Left cardiac atrium (tissue), 4 donors: Measurements from ENCODE around the gene SEPSECS. TPM values are rescaled to one million over a fixed set of nuclear protein-coding genes. Genes with fewer than 3 reads are reported as not detected.

Source experiments
- ATAC-seq, 2 donors: fragments of 200-7000 bp; cut with Tn5 transposase; one replicate each; pipeline ENCODE4 v1.9.1; 2020; ENCODE audit warnings: mild to moderate bottlenecking in 2 of 2, moderate library complexity in 2 of 2
- DNase-seq: peaks from one replicate; pipeline ENCODE4 v3.0.0-alpha.2; 2020
- intact Hi-C, 2 donors: fragments of 100-400 bp; cut with DNase I; formaldehyde crosslinking; loops; one replicate each; pipeline versions ENCODE4 v1.14.1 to v1.15.1; 2022 to 2023
- long read RNA-seq: library from polyadenylated mRNA; unstranded; transcript quantifications from one replicate; pipeline ENCODE4 v2.0.0, GENCODE V29; 2021
- total RNA-seq, 2 donors: library from RNA; stranded (reverse); fragmentation: NEBNext Ultra II Directional; extraction: Animal tissue kit (Norgen Biotek cat#: 25700); gene quantifications; one replicate each; pipeline ENCODE4 v1.2.1, GENCODE V29; 2021
- donor health status: DM: no; HTN: yes; CAD: no.
- donor health status: DM: no; HTN: yes; CAD: no; lungs with severe emphysema.
- donor health status: DM: yes; HTN: yes; CAD: no.
- donor health status: Dilated cardiomyopathy.

SEPSECS gene
- 1 to 10 TPM; 3.5 to 4.4 TPM for total RNA-seq
- long read RNA-seq, full-length matches to known transcripts, result 5 of 6 reads
- long read RNA-seq, partial matches to known transcripts, result 0 of 6 reads
- long read RNA-seq, other reads (novel, unspliced or antisense), result 1 of 6 reads

GRCh38 chr4:25159837-25160713 lies at the start of gene SEPSECS:
TSS of gene SEPSECS (minus strand) at chr4:25160449. CDS start at chr4:25160369, 80 bp downstream.
- DNase-seq (peak; percentile 99), ATAC-seq (peak; percentile 93 to 96)
- intact Hi-C loops, result no loop called here

GRCh38 chr4:25209702-25210101 lies 49.5 kb upstream of the SEPSECS start:
- DNase-seq (no peak), ATAC-seq (no peak)
- intact Hi-C loops, result no loop called here

- DNase-seq (no peak), ATAC-seq (no peak)
- intact Hi-C loops, result no loop called here
Measured at GRCh38 chr4:25207997-25208396, 47.7 kb upstream of the SEPSECS start.

GRCh38 chr4:25198713-25199112 lies 38.5 kb upstream of the SEPSECS start:
- ATAC-seq, result no peak
- intact Hi-C loops, result no loop called here
- DNase-seq, result no peak

- DNase-seq (no peak), ATAC-seq (no peak)
- intact Hi-C loops, result no loop called here
Measured at GRCh38 chr4:25190407-25190806, 30.2 kb upstream of the SEPSECS start.

- DNase-seq (no peak), ATAC-seq (no peak)
- intact Hi-C loops, result loop anchor here in 1 of 2 donors (5.0 kb wide), 1 partner anchor 183 kb away; no protein-coding TSS in a partner anchor
Measured at GRCh38 chr4:25184056-25184455, 23.8 kb upstream of the SEPSECS start.

GRCh38 chr4:25182937-25183336 lies 22.7 kb upstream of the SEPSECS start:
- intact Hi-C loops, result loop anchor here in 1 of 2 donors (5.0 kb wide), 1 partner anchor 184 kb away; no protein-coding TSS in a partner anchor
- ATAC-seq, result no peak
- no peak for DNase-seq

GRCh38 chr4:25180524-25181131 lies 20.4 kb upstream of the SEPSECS start:
- peak in 1 of 2 donors; percentile 55 for ATAC-seq
- peak; percentile 25 for DNase-seq
- intact Hi-C loops, result loop anchor here in 1 of 2 donors (5.0 kb wide), 1 partner anchor 187 kb away; no protein-coding TSS in a partner anchor

- DNase-seq (no peak), ATAC-seq (no peak)
- intact Hi-C loops, result no loop called here
Measured at GRCh38 chr4:25178838-25179261, 18.6 kb upstream of the SEPSECS start.

- DNase-seq (no peak), ATAC-seq (no peak)
- intact Hi-C loops, result no loop called here
Measured at GRCh38 chr4:25177147-25177546, 16.9 kb upstream of the SEPSECS start.

- intact Hi-C loops, result loop anchor here in 1 of 2 donors (5.0 kb wide), 1 partner anchor 58 kb away; the partner anchor contains the start of gene PI4K2B
- DNase-seq, result no peak
Measured at GRCh38 chr4:25174674-25175073, 14.4 kb upstream of the SEPSECS start.

GRCh38 chr4:25172961-25173915 lies 13.0 kb upstream of the SEPSECS start:
- intact Hi-C loops, result loop anchor here in 1 of 2 donors (5.0 kb wide), 1 partner anchor 59 kb away; the partner anchor contains the start of gene PI4K2B
- ATAC-seq, result peak; percentile 97 to 98
- peak; percentile 27 for DNase-seq

More at GRCh38 chr4:25174674-25175073, 14.4 kb upstream of the SEPSECS start:
- no peak for ATAC-seq

GRCh38 chr4:25171201-25171865 lies 11.1 kb upstream of the SEPSECS start:
- intact Hi-C loops, result loop anchor here in 1 of 2 donors (5.0 kb wide), 1 partner anchor 61 kb away; the partner anchor contains the start of gene PI4K2B
- no peak for DNase-seq
- no peak for ATAC-seq

- DNase-seq (no peak), ATAC-seq (no peak)
- intact Hi-C loops, result no loop called here
Measured at GRCh38 chr4:25169446-25169845, 9.2 kb upstream of the SEPSECS start.

- intact Hi-C loops, result no loop called here
- no peak for DNase-seq
- ATAC-seq, result no peak
Measured at GRCh38 chr4:25165916-25166315, 5.7 kb upstream of the SEPSECS start.

GRCh38 chr4:25163196-25163595 lies 2.9 kb upstream of the SEPSECS start:
- no peak for DNase-seq
- no peak for ATAC-seq
- intact Hi-C loops, result no loop called here

- no peak for ATAC-seq
- DNase-seq, result no peak
- intact Hi-C loops, result no loop called here
Measured at GRCh38 chr4:25162566-25162965, 2.3 kb upstream of the SEPSECS start.

- no peak for ATAC-seq
- no peak for DNase-seq
- intact Hi-C loops, result no loop called here
Measured at GRCh38 chr4:25161593-25161950, 1.3 kb upstream of the SEPSECS start.
